A549 treated with AZD9567 at 1 μM for 4 hours (cell line): ENCODE measurements around the gene TWF2. TPM values are rescaled to one million over a fixed set of nuclear protein-coding genes. Genes with fewer than 3 reads are reported as not detected.

ENCODE experiments used
- total RNA-seq: library from RNA; stranded (reverse); fragments of 200-300 nt; extraction: Qiagen RNA extraction; gene quantifications from 5 replicates; pipeline ENCODE4 v1.2.3, GENCODE V29; 2022; ENCODE audit not compliant: insufficient read depth

The TWF2 gene
- total RNA-seq: 61.3 to 72.0 TPM (median 67.9 TPM) in 5 replicates

DNA sequence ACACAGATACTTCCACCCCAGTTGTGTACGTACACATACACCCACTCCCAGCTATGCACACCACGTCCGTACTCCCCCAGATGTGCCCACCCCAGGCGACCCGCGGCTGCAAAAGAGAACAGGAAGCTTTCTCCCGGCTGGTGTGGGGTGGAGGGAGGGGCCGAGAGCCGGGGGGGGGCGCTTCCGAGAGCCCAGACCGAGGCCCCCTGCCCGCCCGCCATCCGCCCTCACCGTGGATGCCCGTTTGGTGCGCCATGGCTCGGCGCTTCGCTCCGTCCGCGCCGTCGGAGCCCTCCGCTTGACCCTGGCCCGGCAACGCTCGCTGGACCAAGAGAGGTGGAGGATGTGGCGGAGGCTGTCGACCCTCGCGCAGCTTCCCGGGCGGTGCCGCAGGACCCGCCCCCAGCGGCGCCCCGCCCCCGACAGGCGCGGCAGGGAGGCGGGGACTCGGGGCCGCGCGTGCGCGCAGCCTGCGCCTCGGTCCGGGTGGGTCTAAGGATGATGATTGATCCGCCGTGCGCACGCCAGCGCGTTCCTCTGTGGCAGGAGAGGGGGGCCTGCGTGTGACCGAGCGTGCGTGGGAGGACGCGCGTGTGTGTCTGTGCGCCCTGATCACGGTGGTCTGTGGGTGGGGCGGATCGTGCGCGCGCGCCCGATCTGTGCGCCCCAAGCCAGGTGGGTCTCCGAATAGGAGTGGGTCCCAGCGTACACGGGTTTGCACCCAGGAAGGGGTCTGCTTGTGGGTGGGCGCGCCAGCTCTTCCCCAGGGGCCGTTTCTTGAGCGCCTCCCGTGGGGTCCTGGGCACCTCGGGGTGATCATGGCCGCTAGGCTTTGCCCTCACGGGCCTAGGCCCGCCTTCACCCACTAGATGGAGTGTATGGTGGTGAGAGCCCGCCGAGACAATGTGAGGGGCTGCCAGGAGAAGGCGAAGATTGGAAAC, at the start of gene TWF2:
TWF2 (minus strand) TSS at position 398 of the 941 bp plus-strand sequence; CDS start at position 256, 142 bp downstream.

DNA sequence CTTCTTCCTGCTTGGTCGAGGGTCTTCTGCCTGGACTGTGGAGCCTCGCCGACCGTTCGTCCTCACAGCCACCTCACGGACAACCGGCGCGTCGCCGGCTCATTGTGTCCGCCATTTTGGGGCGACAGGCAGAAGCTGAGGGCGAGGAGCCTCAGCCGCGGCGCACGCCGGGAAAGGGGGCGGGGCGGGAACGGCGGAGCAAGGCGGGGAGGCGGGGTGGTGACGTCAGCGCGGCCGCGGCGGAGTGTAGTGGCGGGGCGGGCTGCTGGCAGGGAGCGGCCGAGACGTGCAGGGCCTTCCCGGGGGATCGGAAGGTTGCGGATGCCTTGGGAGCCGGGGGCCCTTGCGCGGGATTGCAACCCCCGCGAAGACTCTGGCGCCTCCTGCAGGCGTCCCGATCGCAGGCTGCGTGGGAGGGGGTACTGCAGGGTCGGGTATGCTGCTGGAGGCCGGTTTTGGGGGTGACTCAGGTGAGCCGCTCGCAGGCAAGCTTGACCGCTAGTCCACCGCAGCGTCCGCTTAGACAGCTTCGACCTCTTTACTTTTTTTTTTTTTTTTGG, 39.6 kb upstream of the TWF2 start, which contains the start of gene WDR82:
WDR82 (minus strand) TSS at position 140 of the 560 bp plus-strand sequence. CDS start 288 bp downstream, outside the sequence.

DNA sequence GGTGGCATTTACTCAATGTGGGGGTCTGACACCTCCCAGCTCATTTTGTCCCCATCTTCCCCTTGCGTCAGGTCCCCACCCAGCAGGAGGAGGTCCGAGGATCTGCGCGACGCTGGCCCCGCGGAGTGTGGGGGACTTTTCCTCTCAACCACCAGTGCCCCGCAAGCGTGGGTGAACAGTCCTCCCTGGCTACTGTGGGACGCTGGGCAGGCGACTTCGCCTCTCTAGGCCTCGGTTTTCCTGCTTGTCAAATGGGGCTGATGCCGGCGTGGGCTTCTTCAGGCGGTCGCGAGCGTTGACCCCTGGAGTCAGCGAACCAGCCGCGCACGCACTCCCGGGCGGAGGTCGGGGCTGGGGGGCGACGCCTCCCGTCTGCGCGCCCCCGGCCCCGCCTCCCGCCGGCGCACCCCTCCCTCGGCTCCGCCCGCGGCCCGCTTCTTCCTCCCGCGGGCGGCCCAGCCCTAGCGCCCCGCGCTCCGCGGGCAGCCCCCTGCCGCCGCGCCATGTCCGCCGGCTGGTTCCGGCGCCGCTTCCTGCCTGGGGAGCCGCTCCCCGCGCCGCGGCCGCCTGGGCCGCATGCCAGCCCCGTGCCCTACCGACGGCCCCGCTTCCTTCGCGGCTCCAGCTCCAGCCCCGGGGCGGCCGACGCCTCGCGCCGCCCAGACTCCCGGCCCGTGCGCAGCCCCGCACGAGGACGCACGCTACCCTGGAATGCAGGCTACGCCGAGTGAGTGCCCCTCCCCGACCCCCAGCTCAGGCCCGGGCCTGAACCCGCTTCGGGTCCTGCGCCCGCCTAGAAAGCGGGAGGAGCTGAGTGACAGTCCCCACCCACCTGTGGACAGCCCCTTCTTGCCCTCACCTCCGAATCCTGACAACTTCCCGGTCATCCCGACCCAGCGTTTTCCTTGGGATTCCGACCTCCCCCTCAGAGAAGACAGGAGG, 6.6 kb upstream of the TWF2 start, which contains the start of gene PPM1M:
PPM1M (plus strand) TSS at position 438 of the 942 bp plus-strand sequence; CDS start at position 504, 66 bp downstream.

DNA sequence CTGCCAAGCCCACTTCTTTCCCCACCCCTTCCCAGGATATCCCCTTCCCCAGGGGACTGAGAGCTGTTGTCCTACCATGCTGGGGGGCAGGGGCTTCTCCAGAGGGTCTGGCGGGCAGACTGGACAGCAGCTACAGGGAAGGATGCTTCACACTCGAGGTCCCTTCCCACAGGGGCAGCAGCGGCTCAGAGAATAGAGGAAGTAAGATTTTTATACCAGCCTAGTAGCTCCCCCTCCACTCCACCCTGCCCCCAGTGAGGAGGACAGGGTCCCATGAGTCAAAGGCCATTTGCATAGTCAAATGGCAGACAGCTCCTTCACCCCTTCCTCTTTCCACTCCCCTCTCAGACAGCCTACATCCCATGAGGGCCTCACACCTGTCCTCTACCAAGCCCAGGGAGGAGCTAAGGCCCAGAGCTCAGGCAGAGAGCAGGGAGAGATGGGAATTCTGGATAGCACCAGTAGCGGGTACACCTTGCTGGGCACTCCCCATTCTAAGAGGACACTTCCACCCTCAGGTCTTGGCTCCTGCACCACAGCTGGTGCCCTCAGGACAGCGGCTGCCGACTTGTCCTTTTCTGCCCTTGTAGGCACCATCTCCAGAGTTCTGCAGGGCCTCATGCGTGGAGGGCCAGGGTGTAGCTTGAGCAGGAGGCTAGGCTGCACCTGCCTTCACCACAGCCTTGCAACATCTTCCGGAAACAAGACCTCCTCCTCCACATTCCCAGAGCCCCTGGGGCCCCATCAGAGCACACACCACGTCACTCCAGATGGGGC, 13.3 kb downstream of the TWF2 start, which contains the start of gene TLR9:
TLR9 (minus strand) TSS at position 194 of the 777 bp plus-strand sequence; CDS start at position 78, 116 bp downstream.

DNA sequence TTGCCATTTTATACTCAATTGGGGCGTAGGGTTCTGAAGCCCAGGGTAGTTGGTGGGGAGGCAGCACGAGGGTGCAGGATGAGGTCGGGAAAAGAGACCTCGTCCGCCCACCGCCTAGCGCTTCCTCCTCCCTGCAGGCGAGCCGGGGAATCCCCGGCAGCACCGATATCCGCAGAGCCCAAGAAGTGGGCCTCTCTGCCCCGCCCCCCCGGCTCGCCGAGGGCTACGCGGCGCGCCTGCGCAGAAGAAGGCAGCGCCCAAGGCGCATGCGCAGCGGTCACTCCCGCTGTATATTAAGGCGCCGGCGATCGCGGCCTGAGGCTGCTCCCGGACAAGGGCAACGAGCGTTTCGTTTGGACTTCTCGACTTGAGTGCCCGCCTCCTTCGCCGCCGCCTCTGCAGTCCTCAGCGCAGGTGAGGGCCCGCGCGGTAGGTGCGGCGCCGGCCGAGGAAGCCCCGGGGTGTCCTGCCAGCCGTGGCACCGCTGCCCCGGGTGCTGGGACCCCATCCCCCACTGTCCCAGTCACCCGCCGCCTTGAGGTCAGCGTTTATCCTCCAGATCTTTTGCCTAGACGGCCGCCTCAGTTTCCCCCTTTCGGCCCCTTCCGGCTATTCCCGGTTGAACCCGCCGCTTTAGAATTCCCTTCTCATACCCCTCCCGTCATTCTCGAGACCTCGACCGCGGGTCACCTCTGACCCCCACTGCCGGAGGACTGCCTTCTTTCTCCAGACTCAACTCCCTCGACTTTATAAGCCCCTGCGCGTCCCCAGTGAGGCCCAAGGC, 40.9 kb downstream of the TWF2 start, which contains the start of gene ALAS1:
ALAS1 (plus strand) TSS at position 319 of the 784 bp plus-strand sequence. CDS start 1,082 bp downstream, outside the sequence.

Other genes with a start within 250 kb of the TWF2 start
- gene RPL29, start 243.3 kb downstream of the TWF2 start, total RNA-seq: 1,313 to 1,418 TPM (median 1,347 TPM) in 5 replicates
- gene DUSP7, start 182.6 kb downstream of the TWF2 start, total RNA-seq: 19.2 to 21.6 TPM (median 20.7 TPM) in 5 replicates
- gene POC1A, start 84.7 kb downstream of the TWF2 start, total RNA-seq: 18.6 to 20.4 TPM (median 19.3 TPM) in 5 replicates
- gene ALAS1, start 41.0 kb downstream of the TWF2 start, total RNA-seq: 48.2 to 77.0 TPM (median 49.7 TPM) in 5 replicates
- gene TLR9, start 13.5 kb downstream of the TWF2 start, total RNA-seq: 0.08 TPM in 1 of 5 replicates, not detected in the others
- 2.7 to 4.5 TPM (median 4.2 TPM) in 5 replicates for gene PPM1M, start 6.6 kb upstream of the TWF2 start, total RNA-seq
- gene WDR82, start 39.5 kb upstream of the TWF2 start, total RNA-seq: 50.3 to 60.0 TPM (median 52.9 TPM) in 5 replicates
- gene GLYCTK, start 48.7 kb upstream of the TWF2 start, total RNA-seq: 4.2 to 5.3 TPM (median 4.5 TPM) in 5 replicates
- gene DNAH1, start 77.2 kb upstream of the TWF2 start, total RNA-seq: 0.60 to 5.8 TPM (median 1.1 TPM) in 5 replicates
- 33.7 to 38.9 TPM (median 36.2 TPM) in 5 replicates for gene BAP1, start 170.8 kb upstream of the TWF2 start, total RNA-seq
- gene PHF7, start 171.5 kb upstream of the TWF2 start, total RNA-seq: 2.5 to 3.4 TPM (median 2.9 TPM) in 4 of 5 replicates, not detected in the other
- 0.07 to 0.17 TPM (median 0.15 TPM) in 4 of 5 replicates, not detected in the other for gene SEMA3G, start 205.9 kb upstream of the TWF2 start, total RNA-seq
- 0.78 to 4.7 TPM (median 1.3 TPM) in 5 replicates for gene TNNC1, start 214.9 kb upstream of the TWF2 start, total RNA-seq
- 12.5 to 19.7 TPM (median 16.1 TPM) in 5 replicates for gene NISCH, start 216.4 kb upstream of the TWF2 start, total RNA-seq